Upper lobe of left lung (tissue), 4 donors: Measurements from ENCODE around the gene LRRC14B.

Experiments used
- EP300 ChIP-seq, 4 donors: sonication (generic); formaldehyde crosslinking; IDR thresholded peaks; one replicate each; pipeline ENCODE4 v1.5.1; 2017; ENCODE audit warnings: antibody characterized with exemption in 4 of 4, control low read depth in 2 of 4
- POLR2A ChIP-seq, 4 donors: fragments of 450-650 bp; IDR thresholded peaks; one replicate each; pipeline ENCODE4 v1.5.1; 2016 to 2017; ENCODE audit warnings: antibody characterized with exemption in 4 of 4, mild to moderate bottlenecking in 2 of 4
- POLR2AphosphoS5 ChIP-seq, 2 donors: sonication (generic); formaldehyde crosslinking; IDR thresholded peaks; one replicate each; pipeline ENCODE4 v1.5.1; 2017; ENCODE audit warnings: antibody characterized with exemption in 2 of 2
- TF ChIP-seq, protein P1 (sequence below), 6 experiments: fragments of 450-650 bp in 4 of 6; fragments of 200-600 bp in 2 of 6; sonication (generic) in 2 of 6; IDR thresholded peaks; one replicate each; pipeline ENCODE4 v1.5.1; 2016 to 2019; ENCODE audit warnings: antibody characterized with exemption in 6 of 6

DNA sequence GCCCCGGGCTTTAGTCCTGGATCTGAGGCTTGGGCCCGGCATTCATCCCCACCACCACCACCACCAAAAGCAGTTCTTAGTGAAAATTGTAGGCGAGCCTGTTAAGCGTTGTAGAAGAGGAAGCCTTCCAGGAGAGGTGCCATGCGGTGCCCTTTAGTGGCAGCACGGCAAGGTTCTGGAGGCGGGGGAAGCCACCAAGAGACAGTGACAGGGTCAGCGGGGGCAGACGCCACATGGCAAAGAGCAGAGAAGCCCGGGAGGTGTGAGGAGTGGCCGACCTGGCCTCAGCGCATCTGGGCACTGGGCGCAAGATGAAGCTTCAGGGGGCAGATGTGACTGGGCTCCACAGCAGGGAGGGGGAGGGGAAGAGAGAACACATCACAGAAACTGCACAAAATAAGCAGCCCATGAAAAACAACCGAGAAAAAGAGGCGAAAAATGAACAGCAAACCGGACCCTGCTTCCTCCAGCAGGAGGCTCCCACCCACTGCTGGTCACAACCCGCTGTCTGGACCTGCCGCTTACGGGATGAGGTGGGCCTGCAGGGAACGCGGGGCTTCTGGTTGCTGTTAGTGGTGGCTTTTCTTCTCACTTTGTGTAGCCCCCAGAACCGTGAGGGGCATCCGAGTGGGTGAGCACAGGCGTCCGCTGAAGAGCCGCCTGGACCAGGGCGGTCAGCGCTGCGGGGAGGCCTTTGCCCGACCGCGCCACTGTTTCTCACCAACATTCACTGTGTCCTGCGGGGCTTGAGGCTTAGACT is 4.3 kb downstream of the LRRC14B start:
- TF ChIP-seq, protein P1, sequence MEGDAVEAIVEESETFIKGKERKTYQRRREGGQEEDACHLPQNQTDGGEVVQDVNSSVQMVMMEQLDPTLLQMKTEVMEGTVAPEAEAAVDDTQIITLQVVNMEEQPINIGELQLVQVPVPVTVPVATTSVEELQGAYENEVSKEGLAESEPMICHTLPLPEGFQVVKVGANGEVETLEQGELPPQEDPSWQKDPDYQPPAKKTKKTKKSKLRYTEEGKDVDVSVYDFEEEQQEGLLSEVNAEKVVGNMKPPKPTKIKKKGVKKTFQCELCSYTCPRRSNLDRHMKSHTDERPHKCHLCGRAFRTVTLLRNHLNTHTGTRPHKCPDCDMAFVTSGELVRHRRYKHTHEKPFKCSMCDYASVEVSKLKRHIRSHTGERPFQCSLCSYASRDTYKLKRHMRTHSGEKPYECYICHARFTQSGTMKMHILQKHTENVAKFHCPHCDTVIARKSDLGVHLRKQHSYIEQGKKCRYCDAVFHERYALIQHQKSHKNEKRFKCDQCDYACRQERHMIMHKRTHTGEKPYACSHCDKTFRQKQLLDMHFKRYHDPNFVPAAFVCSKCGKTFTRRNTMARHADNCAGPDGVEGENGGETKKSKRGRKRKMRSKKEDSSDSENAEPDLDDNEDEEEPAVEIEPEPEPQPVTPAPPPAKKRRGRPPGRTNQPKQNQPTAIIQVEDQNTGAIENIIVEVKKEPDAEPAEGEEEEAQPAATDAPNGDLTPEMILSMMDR (IDR thresholded peaks at IDR 0.05) = no peak
- TF ChIP-seq POLR2AphosphoS5 (IDR thresholded peaks at IDR 0.05) = no peak
- no peak for TF ChIP-seq POLR2A (IDR thresholded peaks at IDR 0.05)
- TF ChIP-seq EP300 (IDR thresholded peaks at IDR 0.05) = no peak
